MCF 10A (cell line): ENCODE measurements around the gene MET. TPM values are rescaled to one million over a fixed set of nuclear protein-coding genes. Genes with fewer than 3 reads are reported as not detected.

Experiments used
- BruUV-seq: library from RNA; stranded (reverse); fragments of 400-500 nt; replicated peaks from 2 replicates; lab custom pipeline; 2021; lab: Mats Ljungman, UMichigan
- CTCF ChIA-PET: fragments of 300-600 bp; sonication (Branson Sonifier 250); formaldehyde crosslinking; extraction: SDS; loops from one replicate; lab custom pipeline; 2021; ENCODE audit warnings: antibody characterized with exemption, inconsistent platforms; lab: Yijun Ruan, JAX
- POLR2A ChIA-PET: fragments of 300-600, 350-650 bp; sonication (Branson Sonifier 250); formaldehyde crosslinking; extraction: SDS; loops from one replicate; lab custom pipeline; 2020; ENCODE audit warnings: antibody characterized with exemption, inconsistent platforms; lab: Yijun Ruan, JAX
- DNase-seq: peaks from one replicate; pipeline ENCODE4 v3.0.0-alpha.2; 2018; ENCODE audit not compliant: unreplicated experiment
- H3K27ac Mint-ChIP-seq: one replicate; pipeline ENCODE4 v1.8.0; 2022; ENCODE audit warnings: mild to moderate bottlenecking, low read depth, mixed read lengths; ENCODE audit not compliant: unreplicated experiment
- H3K27me3 Mint-ChIP-seq: one replicate; pipeline ENCODE4 v1.8.0; 2022; ENCODE audit warnings: mixed read lengths; ENCODE audit not compliant: insufficient read depth, unreplicated experiment
- H3K36me3 Mint-ChIP-seq: one replicate; pipeline ENCODE4 v1.8.0; 2022; ENCODE audit warnings: mild to moderate bottlenecking, moderate library complexity, mixed read lengths; ENCODE audit not compliant: insufficient read depth, unreplicated experiment
- H3K4me1 Mint-ChIP-seq: one replicate; pipeline ENCODE4 v1.8.0; 2022; ENCODE audit warnings: mixed read lengths; ENCODE audit not compliant: insufficient read depth, unreplicated experiment
- H3K4me3 Mint-ChIP-seq: one replicate; pipeline ENCODE4 v1.8.0; 2022; ENCODE audit warnings: mild to moderate bottlenecking, moderate library complexity, mixed read lengths; ENCODE audit not compliant: unreplicated experiment
- H3K9me3 Mint-ChIP-seq: one replicate; pipeline ENCODE4 v1.8.0; 2022; ENCODE audit warnings: mixed read lengths; ENCODE audit not compliant: unreplicated experiment
- CTCF ChIP-seq: fragments of 200-600 bp; IDR thresholded peaks from one replicate; pipeline ENCODE4 v1.8.0; 2022; ENCODE audit warnings: antibody characterized with exemption, mild to moderate bottlenecking; ENCODE audit not compliant: unreplicated experiment
- intact Hi-C: fragments of 100-400 bp; cut with micrococcal nuclease; formaldehyde crosslinking; loops from 2 replicates; pipeline ENCODE4 v1.14.1; 2022
- total RNA-seq: library from RNA; stranded (reverse); gene quantifications from 2 replicates; pipeline ENCODE4 v1.2.3, GENCODE V29; 2022

The MET gene
- total RNA-seq, 1 experiment from 2014 or later: 129 TPM

- Mint-ChIP-seq H3K4me1 (peaks cover 36% of the 10 kb centered on the region), H3K4me3 (no peak overlapping the region), H3K36me3 (peaks cover 37% of the 10 kb centered on the region), H3K9me3 (no peaks in the 10 kb centered on the region), H3K27ac (peak overlapping the region; percentile 29), H3K27me3 (no peaks in the 10 kb centered on the region)
- no peak for TF ChIP-seq CTCF
- ChIA-PET CTCF (interaction anchor here (2.9 kb wide), 1 partner anchor 11 kb away, joined by 6 read pairs; no protein-coding TSS in a partner anchor), POLR2A (interaction anchor here (1.0 to 1.2 kb wide), 3 partner anchors 20 to 54 kb away, joined by 3 to 5 read pairs (median 4); no protein-coding TSS in a partner anchor)
- DNase-seq: no peak
- intact Hi-C loops: no loop called here
- no TSS peak for BruUV-seq
Measured at GRCh38 chr7:116728413-116728812, 56.4 kb downstream of the MET start.

GRCh38 chr7:116730097-116731022 lies 58.4 kb downstream of the MET start:
- ChIA-PET CTCF (interaction anchor here (0.6 kb wide), 1 partner anchor 265 kb away, joined by 3 read pairs; no protein-coding TSS in a partner anchor), POLR2A (interaction anchor here (0.7 to 3.7 kb wide), 2 partner anchors 13 to 55 kb away, joined by 3 to 17 read pairs; no protein-coding TSS in a partner anchor)
- BruUV-seq: no TSS peak
- Mint-ChIP-seq H3K9me3 (no peaks in the 10 kb centered on the region), H3K4me1 (peaks cover 45% of the 10 kb centered on the region), H3K36me3 (peaks cover 50% of the 10 kb centered on the region), H3K27me3 (no peaks in the 10 kb centered on the region), H3K27ac (no peak overlapping the region), H3K4me3 (no peak overlapping the region)
- no peak for DNase-seq
- intact Hi-C loops: no loop called here
- TF ChIP-seq CTCF: no peak

DNA sequence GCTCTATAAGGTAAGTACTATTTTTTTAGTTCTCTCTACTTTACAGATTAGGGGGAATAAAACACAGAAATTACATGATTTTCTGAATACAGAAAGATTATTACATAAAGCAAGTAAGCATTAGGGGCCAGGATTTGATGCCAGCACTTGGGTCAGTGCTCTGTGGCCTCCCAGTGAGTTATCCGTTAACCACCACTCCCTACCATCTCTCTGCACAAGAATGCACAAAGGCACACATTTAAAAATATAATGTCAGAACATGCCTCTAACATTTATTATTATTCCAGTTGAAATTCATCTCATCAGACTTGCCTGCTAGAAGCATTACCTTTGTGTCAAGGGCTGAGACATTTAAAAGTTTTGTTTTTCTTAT lies 59.0 kb downstream of the MET start:
- CTCF ChIA-PET: interaction anchor here (0.6 to 1.3 kb wide), 2 partner anchors 97 to 264 kb away, joined by 3 read pairs; no protein-coding TSS in a partner anchor
- BruUV-seq: no TSS peak
- Mint-ChIP-seq H3K9me3 (no peaks in the 10 kb centered on the region), H3K4me1 (peaks cover 47% of the 10 kb centered on the region), H3K4me3 (no peak overlapping the region), H3K36me3 (peaks cover 53% of the 10 kb centered on the region), H3K27ac (no peak overlapping the region), H3K27me3 (no peaks in the 10 kb centered on the region)
- TF ChIP-seq CTCF: no peak
- intact Hi-C loops: no loop called here
- POLR2A ChIA-PET: interaction anchor here (2.5 to 3.7 kb wide), 2 partner anchors 14 to 57 kb away, joined by 10 to 17 read pairs; no protein-coding TSS in a partner anchor
- no peak for DNase-seq
